ENCODE measurements around the gene TUBB.

GRCh38 chr6:30678964-30679726, 41.0 kb upstream of the TUBB start:
- peak; percentile 96 for TF ChIP-seq CTCF (IDR thresholded peaks at IDR 0.05; ENCODE audit: low read depth, low read length)
- no peak for TF ChIP-seq POLR2A (IDR thresholded peaks at IDR 0.05; ENCODE audit: extremely low read depth, insufficient read length)
